Measurements from ENCODE around the gene UBE2J2. TPM values are rescaled to one million over a fixed set of nuclear protein-coding genes. Genes with fewer than 3 reads are reported as not detected.

UBE2J2 gene
- total and polyA plus RNA-seq, 2 of the 13 experiments (the other 11 are each of a cell fraction or from before 2014, with no cell fraction given) = 25.4 to 29.4 TPM

GRCh38 chr1:1234180-1234808 lies 39.4 kb downstream of the UBE2J2 start (continued):
- TF ChIP-seq ZNF446 (CRISPR knock-in tag; IDR thresholded peaks at IDR 0.05) = no peak
- TF ChIP-seq ZNF569 (CRISPR knock-in tag; IDR thresholded peaks at IDR 0.05; ENCODE audit: borderline replicate concordance) = no peak
- TF ChIP-seq ZNF501 (CRISPR knock-in tag; IDR thresholded peaks at IDR 0.05) = 0 out of 2 replicates have a peak, but pooled peaks have one; percentile 7
- no peak for TF ChIP-seq GTF3A (CRISPR knock-in tag; conservative IDR thresholded peaks at IDR 0.05)
- TF ChIP-seq MEIS1 (CRISPR knock-in tag; IDR thresholded peaks at IDR 0.05; ENCODE audit: borderline replicate concordance) = no peak
- TF ChIP-seq ZNF383 (CRISPR knock-in tag; IDR thresholded peaks at IDR 0.05; ENCODE audit: borderline replicate concordance) = no peak
- 0 out of 2 replicates have a peak, but pooled peaks have one; percentile 25 for TF ChIP-seq ZNF589 (CRISPR knock-in tag; conservative IDR thresholded peaks at IDR 0.05)
- no peak for TF ChIP-seq HDAC6 (IDR thresholded peaks at IDR 0.05; ENCODE audit: low read depth, low read length)
- no peak for TF ChIP-seq NR2C2 (CRISPR knock-in tag; IDR thresholded peaks at IDR 0.05; ENCODE audit: borderline replicate concordance)

GRCh38 chr1:1233567-1233892 lies 40.1 kb downstream of the UBE2J2 start:
- in situ Hi-C loops (cut with HindIII; ENCODE audit: extremely low pct_ligation_motif_present, low pct_unique_long_range_greater_than_20kb) (no loop called here), intact Hi-C loops (cut with micrococcal nuclease; ENCODE audit: unreplicated experiment) (loop anchor here (5.0 to 10.0 kb wide), 3 partner anchors 59 to 229 kb away; partner anchors contain the start of genes HES4 and TTLL10)
- H4K20me1 ChIP-seq (ENCODE audit: insufficient read depth, low read length) = no peaks in the 10 kb centered on the region
- no peaks in the 10 kb centered on the region; a peak in 2 of 5 replicates for H3K27me3 ChIP-seq (ENCODE audit: control insufficient read depth in 1 of 2, insufficient read depth in 2 of 2, low read length in 2 of 2)
- BruUV-seq (replicated peaks) = no TSS peak
- peak overlapping the region; percentile 8; the same call in 1 of the 2 replicates for H3K9ac ChIP-seq (ENCODE audit: insufficient read depth, low read depth, low read length)
- H3K4me1 ChIP-seq (ENCODE audit: insufficient read depth, low read length) = peaks cover 77% of the 10 kb centered on the region
- peak overlapping the region in 1 of 3 experiments; percentile 56; a peak in 1 of 6 replicates for H3K4me3 ChIP-seq (replicated peaks in 1 of 3; ENCODE audit: insufficient read depth in 1 of 3, low read depth in 2 of 3, low read length in 3 of 3)
- no peak overlapping the region for H3K27ac ChIP-seq (ENCODE audit: extremely low read length, insufficient read depth, low read length)
- no peaks in the 10 kb centered on the region for H3K9me3 ChIP-seq (ENCODE audit: low read length)
- H2AFZ ChIP-seq (ENCODE audit: low read length) = no peak overlapping the region
- peak; percentile 65 for TF ChIP-seq PRPF4 (IDR thresholded peaks at IDR 0.05; ENCODE audit: low read depth, low read length, poor library complexity, severe bottlenecking)
- TF ChIP-seq HNRNPL (IDR thresholded peaks at IDR 0.05; ENCODE audit: low read depth, low read length) = no peak
- TF ChIP-seq EP300 (IDR thresholded peaks at IDR 0.05; ENCODE audit: low read depth in 2 of 2, low read length in 2 of 2) = no peak
- no peak for TF ChIP-seq EP300 (CRISPR knock-in tag; IDR thresholded peaks at IDR 0.05; ENCODE audit: borderline replicate concordance)
- POLR2A ChIA-PET = no interaction called here
- peaks cover 31% of the 10 kb centered on the region for H3K79me2 ChIP-seq (ENCODE audit: insufficient read depth, low read length)
- WGBS (ENCODE audit: low lambda C conversion rate) = 95% methylated on average over 15 of the region's 15 CpGs
- H3K4me2 ChIP-seq (ENCODE audit: low read depth, low read length) = peak overlapping the region; percentile 76
- ATAC-seq = no peak
- H3K36me3 ChIP-seq (replicated peaks in 1 of 2; ENCODE audit: control insufficient read depth in 1 of 2, insufficient read depth in 2 of 2, low read length in 2 of 2) = peaks cover 4 to 6% of the 10 kb centered on the region in 2 experiments; a peak in 4 of 5 replicates
- CTCF ChIA-PET (ENCODE audit: low intra/inter-chr PET ratio, low total read pairs) = no interaction called here
- FAIRE-seq = no peak
- no peak for DNase-seq (ENCODE audit: low spot score)

Measured in HepG2 (cell line).